NCI-H524 treated with DMSO at 0.1 percent for 48 hours (cell line): ENCODE results near the gene RDH5.

Experiments used
- DNase-seq: peaks from one replicate; lab custom pipeline; 2025; lab: John Stamatoyannopoulos, UW

RDH5 gene

DNA sequence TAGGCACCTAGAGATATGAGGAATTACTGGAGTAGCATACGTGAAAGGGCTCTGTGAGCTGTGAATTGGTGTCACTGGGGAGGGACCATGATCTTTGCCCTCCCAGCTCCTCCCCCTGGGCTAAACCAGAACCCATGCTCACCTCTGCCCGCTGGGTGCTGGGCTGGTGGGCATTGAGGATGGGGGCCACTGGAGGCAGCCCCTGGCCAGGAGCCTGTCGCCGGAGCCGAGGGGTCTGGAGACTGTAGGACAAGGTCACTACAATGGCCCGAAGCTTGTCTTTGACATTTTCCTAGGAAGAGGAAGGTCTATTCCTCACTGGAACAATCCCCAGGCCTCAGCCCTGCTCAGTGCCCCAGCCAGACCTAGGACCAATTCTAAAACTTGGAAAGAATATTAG is 24.1 kb upstream of the RDH5 start:
- no peak for DNase-seq

DNA sequence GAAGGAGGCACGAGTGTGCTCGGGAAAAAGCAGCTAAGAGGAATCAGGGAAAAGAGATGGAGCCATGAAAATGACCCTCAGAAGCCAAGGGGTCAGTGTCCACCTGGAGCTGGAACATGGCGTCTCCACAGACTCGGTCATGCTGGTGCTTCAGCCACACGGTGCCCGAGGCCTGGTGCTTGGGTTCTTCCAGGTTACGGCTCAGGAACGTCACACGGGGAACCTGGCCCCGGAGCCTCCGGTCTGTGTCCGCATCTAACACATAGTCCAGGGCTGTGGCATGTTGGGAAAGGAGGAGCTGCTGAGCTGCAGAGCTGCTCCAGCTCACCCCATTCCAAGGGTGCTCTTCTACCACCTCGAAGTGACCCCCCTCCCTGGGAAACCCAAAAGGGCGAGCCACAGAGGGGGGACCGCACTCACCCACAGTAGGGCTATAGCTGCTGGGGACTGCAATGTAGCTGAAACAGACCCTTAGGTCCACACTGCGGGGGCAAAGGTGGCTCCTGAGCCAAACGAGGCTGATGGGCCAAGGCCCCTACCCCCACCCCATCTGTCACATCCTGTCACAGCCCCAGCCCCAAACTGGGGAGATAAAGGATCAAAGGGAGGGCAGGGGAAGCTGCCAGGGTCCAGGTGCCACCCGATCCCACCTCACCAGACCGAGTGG is 23.3 kb upstream of the RDH5 start:
- DNase-seq: no peak

- no peak for DNase-seq
Observed at GRCh38 chr12:55697686-55698085, 22.5 kb upstream of the RDH5 start.

DNA sequence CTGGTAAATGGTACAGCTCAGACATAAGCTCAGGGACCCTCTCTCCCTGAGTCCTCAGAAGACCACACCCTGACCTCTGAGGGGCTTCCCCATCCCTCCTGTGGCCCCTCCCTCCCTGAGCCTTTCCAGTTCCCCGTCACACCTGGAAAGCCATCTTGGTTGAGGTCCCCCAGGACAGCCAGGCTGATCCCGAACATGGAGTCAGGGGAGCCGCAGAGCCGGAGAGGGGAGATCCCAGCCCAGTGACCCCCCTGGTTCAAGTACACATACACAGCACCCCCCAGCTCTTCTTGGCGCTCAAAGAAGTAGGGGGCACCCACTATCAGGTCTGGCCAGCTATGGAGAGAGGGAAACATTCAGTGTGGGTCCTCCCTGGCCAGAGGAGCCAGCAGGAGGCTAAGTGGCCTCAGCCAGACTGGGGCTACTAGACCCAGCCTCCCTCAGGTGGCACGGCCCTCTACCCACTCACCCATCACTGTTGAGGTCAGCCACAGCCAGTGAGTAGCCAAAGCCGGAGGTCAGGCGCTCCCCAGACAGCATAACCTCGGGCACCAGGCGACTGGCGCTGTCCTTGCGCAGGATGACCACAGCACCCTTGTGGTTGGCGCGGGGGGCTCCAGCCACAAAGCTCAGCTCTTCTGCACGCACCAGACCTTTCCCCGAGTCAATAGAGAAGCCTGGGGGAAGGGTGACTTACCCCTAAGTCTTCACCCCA is 21.8 kb upstream of the RDH5 start:
- no peak for DNase-seq

- no peak for DNase-seq
Observed at GRCh38 chr12:55698965-55699364, 21.2 kb upstream of the RDH5 start.

- no peak for DNase-seq
Observed at GRCh38 chr12:55699471-55700055, 20.6 kb upstream of the RDH5 start.

DNA sequence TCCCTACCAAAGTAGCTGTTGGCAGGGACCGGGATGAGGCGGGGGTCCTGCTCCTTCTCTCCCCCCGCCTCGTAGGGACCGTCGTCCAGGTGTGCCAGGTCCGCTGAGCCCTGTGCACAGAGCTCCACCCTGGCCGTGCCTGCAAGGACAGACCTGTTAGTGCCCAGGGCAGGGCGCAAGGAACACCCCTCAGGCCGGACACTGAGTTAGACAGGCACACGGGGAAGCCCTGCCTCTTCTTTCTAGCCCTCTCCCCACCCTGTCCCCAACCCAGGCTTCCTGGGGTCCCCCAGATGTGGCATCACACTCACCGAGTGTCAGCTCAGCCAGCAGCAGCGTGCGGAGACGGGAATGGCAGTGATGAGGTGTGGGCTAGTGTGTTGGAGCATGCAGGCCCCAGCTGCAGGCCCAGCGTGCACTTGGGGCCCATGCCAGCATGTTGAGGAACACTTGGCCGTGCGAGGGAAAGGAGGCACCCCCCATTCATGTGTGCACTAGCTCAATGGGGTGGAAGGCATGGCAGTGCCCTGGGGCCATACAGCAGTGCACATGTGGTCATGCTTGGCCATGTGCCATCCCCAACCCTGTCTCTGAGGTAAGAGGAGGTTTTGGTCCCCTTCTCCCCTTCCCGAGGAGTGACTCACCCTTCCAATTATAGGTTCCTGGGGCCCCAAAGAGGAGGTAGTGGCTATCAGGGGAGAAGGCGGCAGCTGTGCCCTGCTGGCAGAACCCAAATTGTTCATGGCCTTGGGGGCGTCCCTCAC is 19.8 kb upstream of the RDH5 start:
- DNase-seq: no peak

GRCh38 chr12:55702861-55703260 is 17.3 kb upstream of the RDH5 start:
- DNase-seq: no peak

GRCh38 chr12:55703288-55703687 is 16.9 kb upstream of the RDH5 start:
- no peak for DNase-seq

- DNase-seq: no peak
Observed at GRCh38 chr12:55703901-55704761, 16.1 kb upstream of the RDH5 start.

DNA sequence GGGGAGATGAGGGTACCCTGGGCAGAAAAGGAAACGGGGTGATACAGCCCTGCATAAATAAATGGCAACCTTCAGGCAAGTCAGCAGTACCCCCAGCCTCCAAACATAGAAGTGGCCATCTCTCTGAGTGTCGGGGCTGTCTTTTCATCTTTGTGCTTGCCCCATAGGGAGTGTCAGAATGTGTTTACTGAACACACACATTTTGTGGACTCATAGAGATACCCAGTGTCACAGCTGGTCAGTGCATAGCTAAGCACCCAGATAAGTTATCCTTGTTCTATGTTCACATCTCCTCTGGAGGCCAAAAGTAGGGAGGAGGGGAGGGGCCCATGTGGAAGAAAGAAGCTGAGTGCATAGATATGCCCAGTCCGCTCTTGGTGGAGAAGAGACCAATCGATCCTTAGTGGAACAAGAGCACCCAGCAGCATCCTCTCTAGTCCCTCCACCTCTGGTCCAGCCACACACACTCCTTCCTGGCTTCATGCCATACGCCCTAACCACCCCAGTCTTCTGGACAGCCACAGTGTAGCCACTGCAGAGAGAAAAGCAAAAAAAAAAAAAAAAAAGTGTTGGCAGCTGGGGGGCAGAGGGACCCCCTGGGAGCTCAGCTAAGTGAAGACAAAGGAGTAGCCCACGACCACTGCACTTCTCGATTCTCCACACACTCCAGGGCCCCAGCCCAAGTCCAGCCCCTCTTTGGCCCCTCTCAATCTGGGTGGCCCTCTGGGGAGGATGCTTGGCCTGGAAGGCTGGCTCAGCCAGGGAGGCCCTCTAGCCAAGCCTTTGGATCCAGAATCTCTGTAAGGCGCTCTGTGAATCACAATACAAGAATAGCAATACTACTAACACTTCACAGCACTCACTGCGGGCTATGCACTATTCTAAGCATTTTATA is 15.1 kb upstream of the RDH5 start:
- DNase-seq: no peak

DNA sequence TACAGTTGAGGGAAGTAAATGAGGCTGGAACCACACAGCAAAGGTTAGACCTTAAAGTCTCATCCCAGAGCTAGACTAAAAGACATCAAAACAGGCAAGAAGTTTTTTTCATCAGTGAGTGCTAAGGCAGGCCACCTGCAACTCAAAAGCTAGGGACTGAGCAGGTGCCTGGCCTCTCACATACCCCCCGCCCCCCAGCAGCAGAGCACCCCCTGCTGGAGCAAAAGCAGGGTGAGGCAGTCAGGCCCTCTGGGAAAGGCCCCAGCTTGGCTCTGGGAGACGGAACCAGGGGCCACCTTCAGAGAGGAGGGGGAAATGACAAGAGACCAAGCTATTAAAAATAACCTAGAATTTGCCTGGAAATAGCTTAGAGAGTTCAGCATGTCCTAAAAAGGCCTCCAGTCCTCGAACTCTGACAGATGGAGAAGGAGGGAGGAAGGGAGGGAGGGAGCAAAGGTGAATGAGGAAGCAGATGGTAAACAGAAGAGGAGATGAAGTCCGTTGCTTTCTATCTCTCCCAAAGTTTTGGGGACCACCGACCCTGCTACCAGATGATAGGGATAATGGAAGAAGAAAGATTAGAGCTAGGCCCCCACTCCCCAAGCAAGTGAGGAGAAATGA is 14.3 kb upstream of the RDH5 start:
- peak; percentile 10 for DNase-seq

DNA sequence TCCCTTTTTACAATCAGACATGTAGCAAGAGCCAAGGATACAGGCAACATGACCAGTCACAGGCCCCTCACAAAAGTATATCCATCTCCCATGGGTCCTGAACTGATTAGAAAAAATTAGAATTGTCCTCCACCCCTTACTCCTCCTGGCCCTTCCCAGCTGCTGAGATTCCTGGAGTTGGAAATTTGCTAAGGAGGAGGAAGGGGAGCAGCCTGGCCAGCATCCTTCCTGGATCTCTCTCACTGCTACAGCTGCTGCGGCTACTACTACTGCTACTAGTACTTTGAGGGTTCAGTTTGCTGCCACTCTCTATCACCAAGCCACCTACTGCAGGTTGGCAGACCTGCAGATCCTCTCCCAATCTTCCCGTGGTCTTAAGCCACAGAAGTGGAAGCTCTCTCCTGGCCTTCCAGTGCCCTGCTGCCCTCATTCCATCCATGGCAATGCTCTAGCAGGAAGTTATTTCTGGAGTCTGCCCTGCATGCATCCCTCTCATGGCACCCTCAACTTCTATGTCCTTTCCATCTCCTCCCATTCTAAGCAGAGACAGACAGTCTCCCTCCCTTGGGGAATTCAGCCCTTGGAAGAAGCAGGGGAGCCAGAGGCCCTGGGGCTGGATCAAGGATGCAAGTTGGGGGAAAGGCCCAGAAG is 13.5 kb upstream of the RDH5 start:
- DNase-seq: no peak

- no peak for DNase-seq
Observed at GRCh38 chr12:55707219-55707671, 12.9 kb upstream of the RDH5 start.

DNA sequence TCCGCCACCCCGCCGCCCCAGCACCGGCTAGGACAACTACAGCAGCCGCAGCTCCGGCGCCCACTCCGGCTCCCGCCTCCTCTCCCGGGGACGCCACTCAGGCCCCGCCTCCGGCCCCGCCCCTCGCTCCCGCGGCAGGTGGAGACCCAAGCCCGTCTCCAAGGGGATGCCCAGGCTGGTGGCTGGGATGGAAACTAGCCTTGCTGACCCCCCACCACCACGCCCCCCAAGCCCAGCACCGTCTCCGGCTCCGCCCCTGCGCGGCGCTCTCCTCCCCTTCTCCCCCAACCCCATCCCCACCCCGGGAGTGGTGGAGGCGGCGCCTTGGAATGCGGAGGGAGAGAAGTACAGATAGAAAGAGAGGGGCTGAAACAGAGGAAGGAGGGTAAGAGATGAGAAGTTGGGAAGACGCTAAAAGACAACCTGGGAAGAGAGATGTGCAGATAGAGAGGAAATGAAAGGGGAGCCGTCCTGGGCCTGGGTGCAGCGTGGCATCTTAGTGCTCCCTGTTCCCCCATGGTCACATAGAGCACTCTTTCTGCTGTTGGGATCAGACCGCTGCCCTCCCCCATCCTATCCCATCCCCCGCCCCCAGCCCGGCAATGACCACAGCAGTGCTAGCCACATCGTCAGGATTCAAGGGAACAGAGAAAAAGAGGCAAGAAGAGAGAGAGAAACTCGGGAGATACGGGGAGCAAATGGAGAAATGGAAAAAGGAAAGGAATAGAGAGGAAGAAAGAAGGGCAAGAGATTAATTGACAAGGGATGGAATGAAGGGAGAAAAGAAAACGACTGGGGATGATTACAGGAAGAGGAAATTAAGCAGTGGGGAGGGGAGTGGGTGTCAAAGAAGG is 12.1 kb upstream of the RDH5 start, which contains the start of gene ITGA7:
Gene ITGA7 (minus strand): TSS at position 64 of the 854 bp plus-strand sequence. CDS start 222 bp downstream, outside the sequence.
- peak; percentile 45 for DNase-seq

GRCh38 chr12:55708695-55709233 is 11.4 kb upstream of the RDH5 start:
- DNase-seq: no peak

DNA sequence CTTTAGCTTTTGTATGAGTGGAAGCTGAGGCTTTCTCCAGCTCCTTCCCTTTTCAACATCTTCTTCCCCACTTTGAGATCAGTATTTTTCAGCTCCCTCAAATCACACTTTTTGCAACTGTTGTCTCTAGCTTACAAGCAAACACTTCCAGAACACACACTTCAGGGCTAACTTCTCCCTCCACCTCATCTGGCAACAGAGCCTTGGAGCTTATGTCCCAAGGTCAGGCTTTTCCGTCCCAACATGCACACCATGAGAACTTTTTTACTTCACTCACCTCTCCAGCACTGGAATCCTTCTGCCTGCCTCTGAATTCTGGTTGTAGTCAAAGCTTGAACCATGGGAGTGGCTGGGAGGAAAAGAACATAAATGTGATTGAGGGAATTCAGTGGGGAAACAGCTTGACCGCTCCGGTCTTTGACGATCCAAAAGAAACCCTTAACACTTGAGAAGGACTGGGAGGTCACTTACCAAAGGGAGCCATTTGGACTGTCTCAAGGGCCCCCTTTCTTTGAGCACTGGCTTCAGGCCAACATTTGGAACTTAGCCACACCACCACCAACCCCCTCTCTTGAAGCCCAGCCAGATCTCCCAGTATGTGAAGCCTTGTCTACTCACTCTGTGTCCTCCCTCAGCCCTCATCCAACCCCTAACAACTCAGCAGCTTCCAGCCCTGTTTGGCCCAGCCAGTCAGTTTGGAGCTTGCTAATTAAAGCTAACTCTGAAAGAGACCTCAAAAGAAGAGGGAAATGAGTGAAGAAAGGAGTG is 8.2 kb upstream of the RDH5 start:
- no peak for DNase-seq
